ENCODE data around the gene PSMB11.

The PSMB11 gene

GRCh38 chr14:23043754-23044153 lies 1.7 kb downstream of the PSMB11 start:
- no peak for DNase-seq (ENCODE audit: low read depth)

- no peak for DNase-seq (ENCODE audit: low read depth)
Measured at GRCh38 chr14:23044840-23045239, 2.8 kb downstream of the PSMB11 start.

GRCh38 chr14:23045419-23046357 lies 3.7 kb downstream of the PSMB11 start:
- no peak for DNase-seq (ENCODE audit: low read depth)

GRCh38 chr14:23047034-23047634 lies 5.1 kb downstream of the PSMB11 start:
- DNase-seq (ENCODE audit: low read depth) = no peak

- DNase-seq (ENCODE audit: low read depth) = no peak
Measured at GRCh38 chr14:23047751-23048693, 6.0 kb downstream of the PSMB11 start.

GRCh38 chr14:23049011-23049410 lies 7.0 kb downstream of the PSMB11 start:
- no peak for DNase-seq (ENCODE audit: low read depth)

- DNase-seq (ENCODE audit: low read depth) = no peak
Measured at GRCh38 chr14:23051141-23052057, 9.4 kb downstream of the PSMB11 start.

GRCh38 chr14:23052182-23052623 lies 10.2 kb downstream of the PSMB11 start:
- DNase-seq (ENCODE audit: low read depth) = no peak

GRCh38 chr14:23052671-23053070 lies 10.7 kb downstream of the PSMB11 start:
- no peak for DNase-seq (ENCODE audit: low read depth)

- no peak for DNase-seq (ENCODE audit: low read depth)
Measured at GRCh38 chr14:23053426-23053825, 11.4 kb downstream of the PSMB11 start.

- no peak for DNase-seq (ENCODE audit: low read depth)
Measured at GRCh38 chr14:23054000-23054811, 12.2 kb downstream of the PSMB11 start.

- no peak for DNase-seq (ENCODE audit: low read depth)
Measured at GRCh38 chr14:23055147-23055550, 13.1 kb downstream of the PSMB11 start.

- peak; percentile 43 for DNase-seq (ENCODE audit: low read depth)
Measured at GRCh38 chr14:23055621-23056144, 13.7 kb downstream of the PSMB11 start.

GRCh38 chr14:23056145-23056955 lies 14.3 kb downstream of the PSMB11 start:
- DNase-seq (ENCODE audit: low read depth) = peak; percentile 74

GRCh38 chr14:23056956-23057756 lies 15.1 kb downstream of the PSMB11 start, which contains the start of gene CDH24:
Gene CDH24, minus strand, starts transcription at chr14:23057520. Its CDS starts 1,787 bp downstream, at chr14:23055733.
- DNase-seq (ENCODE audit: low read depth) = no peak

- DNase-seq (ENCODE audit: low read depth) = peak; percentile 83
Measured at GRCh38 chr14:23057757-23058653, 16.0 kb downstream of the PSMB11 start.

All from HS-27A (cell line).